ENCODE measurements around the gene RIPK4.

Gene RIPK4

DNA sequence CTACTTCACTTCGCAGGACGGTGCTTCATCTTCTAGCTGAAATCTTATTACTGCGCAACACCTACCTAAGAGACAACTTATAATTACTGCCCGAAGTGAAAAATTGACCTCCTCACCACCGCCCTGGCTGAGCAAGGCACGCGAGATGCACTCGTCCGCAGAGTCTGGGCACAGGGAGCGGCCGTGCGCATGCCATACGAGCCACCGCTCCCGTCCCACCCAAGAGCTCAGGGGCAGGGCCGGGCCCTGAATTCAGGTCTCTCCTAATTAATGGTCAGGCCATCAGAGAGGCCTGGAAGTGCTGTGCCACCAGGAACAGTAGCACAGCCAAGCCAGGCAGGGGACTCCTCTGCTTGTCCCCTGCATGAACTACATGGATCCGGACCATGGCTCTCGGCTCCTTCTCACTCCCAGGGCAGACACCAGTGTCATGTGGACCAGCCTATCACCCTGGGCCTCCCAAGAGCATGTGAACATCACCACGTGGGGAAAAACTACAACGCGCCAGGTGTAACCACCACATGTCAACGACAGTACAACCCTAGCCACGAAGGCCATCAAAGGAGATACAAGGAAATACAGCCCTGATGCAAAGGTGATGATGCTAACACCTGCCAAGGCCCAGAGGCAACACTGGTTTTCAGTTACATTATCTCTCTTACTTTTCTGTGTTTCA lies 11.5 kb downstream of the RIPK4 start:
- in situ Hi-C loops (cut with MboI; ENCODE audit: low sequenced_read_pairs): no loop called here

DNA sequence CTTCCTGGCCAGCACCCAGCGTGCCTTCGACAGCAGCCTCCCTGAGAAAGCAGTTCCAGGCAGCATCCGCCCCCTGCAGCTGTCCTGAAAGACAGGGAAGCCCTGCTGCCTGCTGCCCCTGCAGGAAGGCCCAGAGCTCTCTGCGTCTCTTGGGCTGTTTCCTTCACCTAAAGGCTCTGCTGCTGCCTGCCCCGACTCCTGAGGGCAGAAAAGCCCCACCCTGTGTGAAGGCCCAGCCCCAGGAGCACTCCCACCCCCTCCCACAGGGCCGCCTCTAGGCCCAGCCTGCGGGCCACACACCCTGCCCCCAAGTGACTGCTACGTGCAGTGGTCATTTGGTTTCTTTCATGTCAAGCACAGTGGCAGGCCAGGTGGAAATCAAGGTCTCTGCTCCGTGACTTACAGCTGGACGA lies 12.4 kb downstream of the RIPK4 start:
- in situ Hi-C loops (cut with MboI; ENCODE audit: low sequenced_read_pairs): no loop called here

DNA sequence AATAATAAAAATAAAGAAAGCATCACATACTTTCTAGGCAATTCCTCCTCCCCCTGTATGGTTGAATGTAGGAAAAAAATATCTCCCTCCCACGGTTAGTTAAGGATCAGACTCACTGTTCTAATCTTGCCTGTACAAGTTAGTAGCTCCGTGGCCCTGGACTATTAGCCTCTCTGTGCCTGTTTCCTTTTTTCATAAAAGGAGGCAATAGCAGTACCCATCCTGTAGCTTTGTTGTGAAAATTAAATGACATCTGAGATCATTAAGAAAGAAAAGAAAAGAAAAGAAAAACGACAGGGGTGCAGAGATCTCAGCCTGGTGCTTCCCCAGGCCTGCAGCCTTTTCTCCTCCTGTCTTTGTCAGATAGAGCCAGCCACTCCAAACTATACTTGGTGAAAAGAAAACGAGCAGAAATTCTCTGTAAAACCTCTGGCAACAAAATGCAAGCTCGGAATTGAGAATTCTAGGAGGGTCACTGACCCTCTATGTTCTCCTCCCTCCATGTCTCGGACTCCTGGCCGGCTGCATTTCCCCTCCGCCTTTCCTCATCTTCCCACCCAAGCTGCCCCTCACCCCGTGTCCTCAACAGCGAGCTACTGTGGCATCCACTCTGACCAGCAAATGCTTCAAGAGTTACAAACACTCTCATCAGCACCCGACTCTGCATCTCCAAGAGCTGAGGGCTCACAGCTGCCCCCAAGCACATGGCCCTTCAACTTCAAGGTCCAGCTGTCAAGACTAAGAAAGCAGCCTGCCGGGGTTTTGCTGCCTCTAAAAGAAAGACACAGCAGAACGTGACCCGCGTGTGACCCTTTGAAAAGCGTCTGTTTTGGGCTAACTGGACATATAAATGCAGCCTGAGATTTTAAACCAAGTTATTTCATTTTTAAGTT lies 13.6 kb downstream of the RIPK4 start:
- in situ Hi-C loops (cut with MboI; ENCODE audit: low sequenced_read_pairs): no loop called here

DNA sequence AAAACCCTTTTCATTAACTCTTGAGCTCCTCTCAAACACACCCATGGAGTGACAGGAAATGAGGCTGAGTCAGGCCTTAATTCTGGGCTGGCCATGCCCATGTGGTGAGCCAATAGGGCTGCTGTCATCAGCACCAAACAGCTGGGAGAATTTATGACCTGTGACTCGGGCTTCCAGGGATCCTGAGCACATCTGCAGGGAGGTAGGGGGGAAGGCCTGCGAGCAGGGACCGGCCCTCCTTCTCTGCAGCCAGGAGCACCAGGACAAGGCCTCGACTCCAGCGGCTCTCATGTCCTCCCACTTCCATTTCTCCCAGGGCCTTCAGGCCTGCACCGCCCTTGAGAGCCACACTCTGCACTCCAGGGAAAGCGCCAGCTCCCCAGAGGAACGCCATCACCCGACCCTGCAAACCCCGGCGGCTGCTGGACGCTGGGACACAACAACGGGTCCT lies 14.6 kb downstream of the RIPK4 start:
- in situ Hi-C loops (cut with MboI; ENCODE audit: low sequenced_read_pairs): no loop called here

DNA sequence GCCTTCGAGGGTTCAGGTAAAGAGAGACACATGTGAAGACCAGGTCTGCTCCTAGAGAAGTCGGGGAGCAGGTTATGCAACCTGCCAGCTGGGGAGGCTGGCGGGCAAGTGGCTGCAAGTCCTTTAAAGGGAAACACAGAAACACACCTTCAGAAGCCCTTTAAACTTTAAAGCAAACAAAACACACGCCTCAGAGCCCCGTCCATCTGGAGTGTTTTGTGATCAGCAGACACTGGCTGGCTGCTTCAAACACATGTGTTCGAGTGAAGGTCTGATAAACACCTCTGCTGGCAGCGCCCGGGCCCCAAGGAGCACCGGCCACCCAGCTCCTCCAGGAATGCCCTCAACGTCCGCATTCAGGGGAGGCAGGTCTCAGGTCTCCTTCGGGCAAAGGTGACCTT lies 15.2 kb downstream of the RIPK4 start:
- in situ Hi-C loops (cut with MboI; ENCODE audit: low sequenced_read_pairs): no loop called here

DNA sequence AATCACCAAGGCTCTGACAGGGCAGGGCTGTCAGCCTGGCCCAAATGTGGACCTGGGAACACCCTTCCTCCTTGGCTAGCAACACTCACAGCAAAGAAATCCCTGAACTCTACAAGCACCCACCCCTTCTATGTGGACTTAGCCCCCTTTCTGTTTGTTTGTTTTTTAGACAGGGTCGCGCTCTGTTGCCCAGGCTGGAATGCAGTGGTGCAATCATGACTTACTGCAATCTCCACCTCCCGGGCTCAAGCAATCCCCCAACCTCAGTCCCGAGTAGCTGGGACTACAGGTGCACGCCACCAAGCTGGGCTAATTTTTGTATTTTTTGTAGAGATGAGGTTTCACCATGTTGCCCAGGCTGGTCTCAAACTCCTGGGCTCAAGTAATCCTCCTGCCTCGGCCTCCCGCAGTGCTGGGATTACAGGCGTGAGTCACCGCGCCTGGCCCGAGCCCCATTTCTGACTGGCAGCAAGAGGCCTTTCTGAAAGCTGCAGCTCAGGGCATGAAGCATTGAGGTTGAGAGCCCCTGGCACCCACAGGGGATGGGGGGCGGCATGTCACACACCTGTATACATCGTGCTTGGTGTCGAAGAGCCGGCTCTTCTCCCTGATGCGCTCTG lies 16.2 kb downstream of the RIPK4 start:
- in situ Hi-C loops (cut with MboI; ENCODE audit: low sequenced_read_pairs): no loop called here

DNA sequence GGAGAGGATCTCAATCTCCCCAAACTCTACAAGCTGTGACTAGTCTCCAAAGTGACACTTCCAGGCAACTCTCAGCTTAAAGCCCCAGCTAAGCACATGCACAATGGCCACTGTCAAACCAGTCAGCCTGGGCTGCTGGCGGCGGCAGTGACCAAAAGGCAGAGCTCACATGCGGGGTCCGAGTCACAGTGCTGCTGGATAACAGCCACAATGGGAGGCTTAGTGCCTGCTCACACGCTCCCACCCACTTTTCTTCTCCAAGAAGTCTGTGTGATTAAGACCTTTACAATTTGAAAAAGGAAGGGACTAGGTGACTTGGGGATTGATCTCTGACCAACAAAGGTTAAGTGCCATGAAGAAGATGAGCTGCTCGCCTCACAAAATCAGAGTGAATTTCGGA lies 16.8 kb downstream of the RIPK4 start:
- in situ Hi-C loops (cut with MboI; ENCODE audit: low sequenced_read_pairs): no loop called here

DNA sequence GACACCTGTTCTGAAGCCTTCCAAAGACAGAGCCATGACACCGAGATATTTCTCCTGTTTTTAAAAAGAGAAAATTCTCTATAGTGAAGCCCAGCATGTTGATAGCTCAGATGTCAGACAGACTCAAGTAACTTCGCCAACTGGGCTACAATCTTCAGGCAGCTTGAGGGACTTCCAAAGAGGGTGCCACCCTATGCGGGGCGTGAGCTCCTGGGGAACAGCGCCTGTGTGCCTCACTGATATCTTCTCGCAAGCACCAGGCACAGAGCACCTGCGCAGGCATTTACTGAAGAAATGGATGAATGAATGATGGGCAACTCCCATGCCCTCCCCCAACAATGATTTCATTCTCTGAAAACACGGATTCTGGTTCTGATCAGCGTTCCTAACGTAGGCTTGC lies 17.6 kb downstream of the RIPK4 start:
- in situ Hi-C loops (cut with MboI; ENCODE audit: low sequenced_read_pairs): no loop called here

DNA sequence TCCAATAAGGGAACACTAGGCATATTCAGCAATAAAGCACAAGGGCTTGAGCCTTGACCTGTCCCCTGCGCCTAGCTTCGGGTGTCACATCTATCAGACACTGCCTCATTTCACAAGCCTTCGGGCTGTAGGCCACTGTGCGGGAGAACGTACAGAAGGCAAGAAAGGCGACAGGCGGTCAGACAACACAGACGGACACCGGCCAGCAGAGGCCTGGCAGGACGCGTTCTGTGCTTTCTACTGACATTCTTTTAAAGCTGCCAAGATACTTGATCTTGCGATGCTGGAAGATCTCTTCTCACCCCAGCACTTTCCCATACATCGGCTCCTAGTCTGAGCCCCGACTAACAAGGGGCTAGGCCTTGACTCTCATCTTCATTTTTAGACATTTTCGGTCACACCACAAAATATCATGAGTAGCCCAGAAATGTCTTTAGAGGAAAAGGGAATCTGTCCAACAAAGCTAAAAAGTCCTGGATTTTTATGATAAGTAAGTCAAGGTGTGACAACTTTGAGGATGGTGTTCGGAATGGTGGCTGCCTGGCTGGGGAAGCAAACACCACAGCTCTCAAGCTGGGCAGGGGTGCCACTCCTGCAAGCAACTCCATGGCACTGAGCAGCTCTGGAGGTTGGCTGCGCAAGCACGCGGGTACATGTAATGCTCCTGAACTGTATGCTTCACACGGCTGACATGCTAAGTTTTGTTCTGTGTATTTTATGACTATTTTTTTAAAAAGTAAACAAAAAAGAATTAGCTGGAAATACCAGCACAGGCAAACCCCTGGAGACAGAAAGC lies 18.7 kb downstream of the RIPK4 start:
- in situ Hi-C loops (cut with MboI; ENCODE audit: low sequenced_read_pairs): no loop called here

DNA sequence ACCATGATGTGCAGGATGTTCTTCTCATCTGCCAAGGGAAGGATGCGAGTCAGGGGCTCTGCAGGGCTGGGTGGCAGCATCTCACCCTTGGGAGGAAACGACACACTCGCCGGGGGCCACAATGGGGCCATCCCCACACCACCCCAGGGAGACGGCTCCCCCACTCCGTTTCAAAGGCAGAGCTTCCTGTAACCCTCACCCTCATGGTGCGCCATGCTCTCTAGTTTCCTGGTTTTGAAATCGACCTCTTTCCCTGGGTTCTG lies 20.2 kb downstream of the RIPK4 start:
- in situ Hi-C loops (cut with MboI; ENCODE audit: low sequenced_read_pairs): no loop called here

DNA sequence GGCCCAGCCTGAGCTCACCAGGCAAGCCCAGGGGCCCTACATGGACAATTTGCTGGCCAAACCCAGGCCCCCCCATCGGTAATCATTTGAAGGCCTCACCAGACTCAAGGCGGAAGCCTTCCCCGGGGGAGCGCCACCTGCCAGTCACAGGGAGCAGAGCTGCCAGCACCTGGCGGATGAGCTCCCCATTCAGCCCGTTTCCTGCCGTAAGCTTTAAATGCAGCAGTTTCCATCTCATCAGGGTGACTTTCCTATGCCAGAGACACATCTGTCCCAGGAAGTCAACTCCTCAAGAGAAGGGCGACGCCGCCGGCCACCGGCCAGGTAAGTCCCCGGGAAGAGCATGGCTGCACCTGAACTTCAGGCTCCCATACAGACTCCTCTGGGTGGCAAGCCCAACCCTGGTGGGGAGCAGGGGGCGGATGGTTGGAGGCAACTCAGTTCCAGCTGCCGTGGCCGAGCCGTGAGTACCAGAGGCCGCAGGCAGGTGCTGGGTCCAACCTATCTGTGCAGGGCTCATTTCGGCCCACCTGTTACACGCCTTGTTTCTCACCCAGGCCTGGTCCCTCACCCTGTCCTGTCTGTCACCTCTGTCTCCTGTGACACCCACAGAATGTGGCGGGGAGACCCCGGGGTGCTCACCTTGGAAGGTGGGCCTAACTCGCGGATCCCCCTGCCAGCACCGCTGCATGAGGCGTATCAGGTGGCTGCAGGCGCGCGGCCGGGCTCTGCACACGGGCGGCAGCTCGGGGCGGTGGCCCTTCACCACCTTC lies 20.7 kb downstream of the RIPK4 start:
- in situ Hi-C loops (cut with MboI; ENCODE audit: low sequenced_read_pairs): no loop called here

DNA sequence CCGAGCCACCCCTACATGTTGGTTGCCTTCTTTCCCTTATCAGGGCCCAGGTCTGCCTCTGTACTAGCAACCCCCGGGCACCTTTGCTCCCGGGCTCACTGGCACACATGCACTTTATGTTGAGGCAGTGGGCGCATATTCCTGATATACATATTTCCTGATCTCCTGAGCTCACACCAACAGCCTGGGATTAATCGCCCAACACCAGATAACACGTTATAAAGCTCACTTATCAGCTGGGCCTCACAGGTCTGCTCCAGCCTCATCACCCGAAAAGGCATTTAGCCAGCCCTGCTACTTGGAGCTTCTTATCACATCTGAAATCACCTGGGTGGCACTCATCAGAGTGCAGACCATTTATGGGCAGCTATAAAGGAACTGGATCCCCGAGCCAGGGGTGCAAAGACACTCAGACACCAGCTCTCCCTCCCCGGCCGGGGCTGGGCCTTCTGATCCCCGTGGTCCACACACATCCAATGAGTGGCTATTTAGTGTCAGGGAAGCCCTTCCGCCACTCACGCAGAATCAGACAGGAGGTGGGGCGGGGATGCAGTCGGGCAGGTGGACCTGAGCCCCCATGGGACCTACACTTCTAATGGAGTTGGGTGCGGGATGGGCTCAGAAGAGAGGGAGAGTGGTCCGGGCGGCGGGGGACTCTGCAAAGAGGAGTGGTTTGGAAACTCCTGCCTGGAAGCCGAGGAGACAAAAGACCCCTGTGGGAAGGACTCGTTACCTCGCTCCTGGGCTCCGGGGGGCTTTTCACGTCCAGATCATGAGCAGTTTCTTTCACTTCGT lies 21.6 kb downstream of the RIPK4 start:
- in situ Hi-C loops (cut with MboI; ENCODE audit: low sequenced_read_pairs): no loop called here

DNA sequence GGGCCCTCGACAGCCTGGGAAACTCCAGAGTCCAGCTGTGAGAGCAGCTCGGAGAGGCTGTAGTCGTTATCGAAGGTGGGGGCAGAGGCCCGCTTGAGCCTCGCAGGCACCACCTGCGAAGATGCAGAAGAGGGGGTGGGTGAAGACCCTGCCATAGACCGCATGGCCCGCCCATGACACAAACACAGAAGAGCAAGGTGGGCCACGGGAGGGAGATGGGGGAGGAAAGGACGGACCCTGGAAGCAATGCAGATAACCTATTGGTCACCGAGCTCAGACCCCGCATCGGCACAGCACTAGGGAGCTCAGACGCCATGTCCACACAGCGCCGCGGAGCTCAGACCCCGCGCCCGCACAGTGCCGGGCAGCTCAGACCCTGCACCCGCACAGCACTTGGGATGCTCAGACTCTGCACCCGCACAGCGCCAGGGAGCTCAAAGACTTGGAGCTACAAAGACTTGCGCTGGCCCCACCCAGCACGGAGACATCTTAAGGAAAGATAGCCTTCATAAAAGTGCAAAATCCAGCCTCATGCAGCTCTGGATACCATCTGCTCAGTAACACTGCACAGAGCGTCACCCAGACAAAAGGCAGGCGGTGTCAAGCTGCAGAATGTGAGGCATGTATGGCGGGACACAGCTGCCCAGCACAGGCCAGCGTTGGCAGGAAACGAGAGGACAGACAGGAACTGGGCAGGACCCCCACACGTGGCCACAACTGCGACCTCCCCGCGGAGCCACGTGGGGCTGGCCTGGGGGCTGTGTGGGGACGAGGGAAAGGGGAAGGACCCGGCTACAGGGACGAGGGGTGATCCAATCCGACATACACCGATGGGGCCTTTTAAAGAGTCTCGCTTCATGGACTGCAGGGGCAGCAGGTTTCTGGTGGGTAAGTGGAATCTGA lies 22.6 kb downstream of the RIPK4 start:
- in situ Hi-C loops (cut with MboI; ENCODE audit: low sequenced_read_pairs): no loop called here

DNA sequence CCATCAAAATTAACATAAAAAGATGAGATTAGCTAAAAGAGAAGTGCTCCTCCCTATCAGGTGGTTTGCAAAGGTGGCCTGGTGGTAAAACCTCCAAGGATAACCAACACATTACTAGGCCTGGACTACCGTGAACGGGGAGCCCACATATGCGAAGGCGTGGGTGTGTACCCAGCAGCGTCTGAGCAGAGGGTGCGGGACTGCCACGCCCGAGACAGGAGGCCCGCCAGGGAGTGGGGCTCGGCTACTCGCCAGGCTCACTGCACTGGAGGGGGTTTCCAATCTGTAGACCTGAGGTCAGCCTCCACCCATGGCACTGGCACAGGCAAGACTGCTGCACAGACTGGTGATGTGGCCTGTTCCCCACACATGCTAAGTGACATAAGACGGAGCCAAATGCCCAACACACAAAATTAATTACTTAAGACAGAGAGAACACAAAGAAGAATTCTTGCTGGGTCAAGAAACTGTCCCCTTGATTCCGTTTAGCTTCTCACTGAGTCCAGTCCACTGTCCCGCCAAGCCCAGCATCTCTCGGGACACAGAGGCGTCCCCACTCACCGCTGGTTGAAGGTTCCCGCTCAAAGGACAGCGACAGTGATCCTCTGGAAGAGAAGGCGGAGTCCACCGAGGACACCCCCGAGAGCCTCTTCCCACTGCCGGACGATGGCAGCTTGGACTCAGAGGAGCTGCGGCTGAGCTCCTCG lies 23.4 kb downstream of the RIPK4 start:
- in situ Hi-C loops (cut with MboI; ENCODE audit: low sequenced_read_pairs): no loop called here

DNA sequence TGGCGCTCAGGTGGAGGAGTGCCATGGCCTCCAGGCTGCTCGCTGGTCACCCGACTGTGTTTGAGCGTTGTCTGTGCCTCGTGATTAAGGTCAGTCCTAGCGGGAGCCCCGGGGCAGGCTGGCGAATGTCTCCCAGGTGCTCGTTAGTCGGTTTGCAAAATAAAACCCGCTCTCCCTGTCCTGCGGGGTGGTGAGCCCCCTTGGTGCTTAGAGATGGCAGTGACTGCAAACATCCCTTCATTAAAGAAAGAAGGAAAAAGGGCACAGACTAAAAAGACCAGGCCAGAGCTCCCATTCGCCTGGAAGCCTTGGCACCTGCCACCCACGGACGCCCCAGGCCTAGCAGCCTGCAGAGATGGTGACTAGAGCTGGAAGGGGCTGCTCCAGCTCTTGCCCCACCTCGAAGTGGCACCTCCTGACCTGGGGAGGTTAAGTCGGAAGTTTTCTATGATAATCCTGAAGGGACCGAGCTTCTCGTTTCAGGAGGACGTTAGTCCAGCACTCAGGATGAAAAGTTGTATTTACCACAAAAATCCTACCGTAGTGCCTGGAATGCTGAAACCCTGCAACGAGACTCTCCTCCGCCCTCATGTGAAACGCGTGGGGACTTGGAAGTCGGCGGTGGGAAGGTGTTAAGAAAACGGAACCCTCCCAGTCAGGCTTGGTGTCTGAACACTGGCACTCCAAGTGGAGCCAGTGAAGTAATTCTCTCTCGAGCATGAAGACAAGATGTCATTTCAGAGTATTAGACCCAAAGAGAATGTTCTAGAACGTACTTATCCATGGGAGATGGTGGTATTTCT lies 24.6 kb downstream of the RIPK4 start:
- in situ Hi-C loops (cut with MboI; ENCODE audit: low sequenced_read_pairs): no loop called here

DNA sequence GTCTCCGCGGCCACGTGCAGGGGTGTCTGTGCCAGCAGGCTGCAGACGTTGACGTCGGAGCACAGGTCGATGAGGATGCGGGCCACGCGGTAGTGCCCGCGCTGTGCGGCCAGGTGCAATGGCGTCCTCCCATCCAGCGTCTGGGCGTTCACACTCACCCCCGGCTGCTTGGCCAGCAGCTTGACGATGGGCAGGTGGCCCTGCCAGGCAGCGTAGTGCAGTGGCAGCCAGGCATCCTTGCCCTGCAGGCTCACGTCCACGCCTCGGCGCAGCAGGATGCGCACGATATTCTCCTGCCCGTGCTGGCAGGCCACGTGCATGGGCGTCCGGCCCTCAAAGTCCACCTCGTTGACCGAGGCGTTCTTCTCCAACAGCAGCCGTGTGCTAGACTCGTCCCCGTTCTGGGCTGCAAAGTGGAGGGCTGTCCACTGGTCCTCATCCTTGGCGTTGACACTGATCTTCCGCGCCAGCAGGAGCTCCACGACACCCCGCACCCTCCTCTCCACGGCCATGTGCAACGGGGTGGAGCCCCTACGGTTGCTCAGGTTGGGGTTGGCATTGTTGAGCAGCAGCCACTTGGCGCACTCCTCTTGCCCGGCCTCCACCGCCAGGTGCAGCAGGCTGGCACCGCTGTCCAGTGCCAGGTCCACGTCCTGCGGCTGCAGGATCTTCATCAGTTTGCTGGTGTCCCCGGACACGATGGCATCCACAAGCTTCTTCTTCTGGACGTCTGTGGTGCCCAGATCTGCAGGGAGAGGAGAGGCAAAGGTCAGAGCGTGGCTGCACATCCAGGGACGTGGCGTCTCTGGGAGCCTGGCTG lies 25.4 kb downstream of the RIPK4 start:
- in situ Hi-C loops (cut with MboI; ENCODE audit: low sequenced_read_pairs): no loop called here
